ENCODE results near the gene CDK17.

- no peak for TF ChIP-seq CTCF (conservative IDR thresholded peaks at IDR 0.05 in 1 of 2, IDR thresholded peaks at IDR 0.05 in 1 of 2; ENCODE audit: low read depth in 1 of 2, low read length in 2 of 2)
- TF ChIP-seq EZH2 (IDR thresholded peaks at IDR 0.05; ENCODE audit: low read length, missing control alignments): no peak
Observed at GRCh38 chr12:96255077-96255476, 145.2 kb downstream of the CDK17 start.

All from fibroblast of lung (primary cell).